NB4 (cell line): ENCODE data around the gene KCNC1.

Experiments used
- DNase-seq: peaks from one replicate; pipeline ENCODE4 v3.0.0; 2010; ENCODE audit warnings: low read depth
- H3K4me3 ChIP-seq: one replicate; pipeline ENCODE4 v1.5.1; 2011; ENCODE audit warnings: mild to moderate bottlenecking, low read depth, low read length, moderate library complexity
- MAX ChIP-seq: IDR thresholded peaks from 2 replicates; pipeline ENCODE4 v1.6.1; 2011; ENCODE audit warnings: low read depth, low read length
- MYC ChIP-seq: IDR thresholded peaks from 2 replicates; pipeline ENCODE4 v1.6.1; 2011; ENCODE audit warnings: low read depth, low read length
- POLR2A ChIP-seq: IDR thresholded peaks from 2 replicates; pipeline ENCODE4 v1.6.1; 2011; ENCODE audit warnings: mild to moderate bottlenecking; ENCODE audit not compliant: insufficient read length; ENCODE audit errors: extremely low read depth
- TF ChIP-seq, protein P1 (sequence below): IDR thresholded peaks from one replicate; pipeline ENCODE4 v1.5.1; 2012; ENCODE audit warnings: low read depth, low read length

The KCNC1 gene

GRCh38 chr11:17721242-17721999 is 13.2 kb upstream of the KCNC1 start:
- H3K4me3 ChIP-seq, result no peak overlapping the region
- no peak for TF ChIP-seq POLR2A
- no peak for TF ChIP-seq MAX
- no peak for TF ChIP-seq MYC
- TF ChIP-seq, protein P1, sequence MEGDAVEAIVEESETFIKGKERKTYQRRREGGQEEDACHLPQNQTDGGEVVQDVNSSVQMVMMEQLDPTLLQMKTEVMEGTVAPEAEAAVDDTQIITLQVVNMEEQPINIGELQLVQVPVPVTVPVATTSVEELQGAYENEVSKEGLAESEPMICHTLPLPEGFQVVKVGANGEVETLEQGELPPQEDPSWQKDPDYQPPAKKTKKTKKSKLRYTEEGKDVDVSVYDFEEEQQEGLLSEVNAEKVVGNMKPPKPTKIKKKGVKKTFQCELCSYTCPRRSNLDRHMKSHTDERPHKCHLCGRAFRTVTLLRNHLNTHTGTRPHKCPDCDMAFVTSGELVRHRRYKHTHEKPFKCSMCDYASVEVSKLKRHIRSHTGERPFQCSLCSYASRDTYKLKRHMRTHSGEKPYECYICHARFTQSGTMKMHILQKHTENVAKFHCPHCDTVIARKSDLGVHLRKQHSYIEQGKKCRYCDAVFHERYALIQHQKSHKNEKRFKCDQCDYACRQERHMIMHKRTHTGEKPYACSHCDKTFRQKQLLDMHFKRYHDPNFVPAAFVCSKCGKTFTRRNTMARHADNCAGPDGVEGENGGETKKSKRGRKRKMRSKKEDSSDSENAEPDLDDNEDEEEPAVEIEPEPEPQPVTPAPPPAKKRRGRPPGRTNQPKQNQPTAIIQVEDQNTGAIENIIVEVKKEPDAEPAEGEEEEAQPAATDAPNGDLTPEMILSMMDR, result no peak
- no peak for DNase-seq

GRCh38 chr11:17722000-17722643 is 12.5 kb upstream of the KCNC1 start:
- TF ChIP-seq MYC (no peak), MAX (no peak), POLR2A (no peak)
- TF ChIP-seq, protein P1, result no peak
- no peak overlapping the region for H3K4me3 ChIP-seq

DNA sequence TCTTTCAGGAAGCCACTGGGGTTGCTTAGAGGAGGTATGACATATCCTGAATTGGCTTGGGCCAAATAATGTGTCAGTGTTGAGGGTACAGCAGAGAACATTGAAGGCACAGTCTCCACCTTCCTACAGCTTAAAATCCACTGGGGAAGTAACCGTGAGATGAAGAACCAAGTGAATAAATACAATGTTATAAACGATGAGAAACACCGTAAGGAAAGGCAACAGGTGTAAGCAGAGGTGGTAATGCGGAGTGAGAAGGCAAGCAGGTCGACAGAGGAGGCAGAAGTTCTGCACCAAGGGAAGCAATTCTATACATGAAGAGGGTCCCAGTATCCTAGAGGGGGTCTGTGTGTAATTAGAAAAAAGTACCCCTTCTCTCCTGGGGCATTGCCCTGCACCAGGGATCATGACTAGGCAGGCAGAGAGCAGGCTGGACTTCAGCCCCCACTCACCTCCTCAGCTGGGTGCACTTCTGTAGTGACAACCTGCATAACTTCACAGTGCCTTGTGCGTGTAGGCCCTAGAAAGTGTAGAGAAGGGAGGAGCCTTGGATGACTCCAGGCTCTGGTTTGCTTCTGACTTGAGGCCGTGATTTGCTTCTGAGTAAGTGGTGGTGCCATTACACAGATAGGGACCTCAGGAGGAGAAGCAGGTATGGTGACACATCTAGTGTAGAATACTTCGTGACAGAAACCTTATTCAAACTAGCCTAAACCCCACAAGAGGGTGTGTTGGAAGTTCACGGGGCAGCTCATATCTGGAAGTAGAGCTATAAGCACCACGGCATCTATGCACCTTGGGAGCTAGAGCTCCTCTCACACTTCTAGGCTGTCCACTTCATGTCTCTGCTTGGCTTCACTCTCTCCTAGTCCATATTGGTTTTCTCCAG is 10.3 kb upstream of the KCNC1 start:
- no peak overlapping the region for H3K4me3 ChIP-seq
- DNase-seq, result no peak
- TF ChIP-seq, protein P1, result no peak
- TF ChIP-seq MYC, result no peak
- no peak for TF ChIP-seq MAX
- TF ChIP-seq POLR2A, result no peak

More at GRCh38 chr11:17722000-17722643, 12.5 kb upstream of the KCNC1 start:
- no peak for DNase-seq

GRCh38 chr11:17725174-17725573 is 9.4 kb upstream of the KCNC1 start:
- DNase-seq, result no peak
- no peak overlapping the region for H3K4me3 ChIP-seq
- TF ChIP-seq, protein P1, result no peak
- TF ChIP-seq MAX, result no peak
- no peak for TF ChIP-seq MYC
- no peak for TF ChIP-seq POLR2A

DNA sequence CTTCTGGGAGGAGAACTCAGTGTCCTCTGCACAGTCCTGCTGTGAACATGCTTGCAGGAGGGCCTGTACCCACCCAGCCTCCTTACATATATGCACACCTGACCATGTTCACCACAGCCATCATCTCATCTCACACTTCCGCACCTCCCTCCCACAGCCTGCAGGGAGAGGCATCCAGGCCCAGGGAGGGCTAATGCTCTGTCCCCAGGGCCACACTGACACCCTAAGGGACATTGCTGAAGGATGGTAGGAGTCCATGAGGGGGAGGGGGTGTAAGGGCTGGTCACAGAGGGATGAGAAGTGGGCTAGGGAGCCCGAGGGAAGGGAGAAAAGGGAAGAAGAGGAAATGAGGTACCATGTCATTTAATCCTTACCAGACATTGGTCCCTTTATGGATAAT is 4.4 kb upstream of the KCNC1 start:
- no peak for DNase-seq
- H3K4me3 ChIP-seq, result no peak overlapping the region
- TF ChIP-seq MAX (no peak), POLR2A (no peak), MYC (no peak)
- TF ChIP-seq, protein P1, result no peak
